ENCODE measurements around the gene NCAN.

The NCAN gene

GRCh38 chr19:19260417-19261214, 48.9 kb downstream of the NCAN start:
- no peak for DNase-seq (ENCODE audit: low read depth)

- DNase-seq (ENCODE audit: low read depth) = no peak
These were observed 49.8 kb downstream of the NCAN start for GRCh38 chr19:19261350-19262189.

DNA sequence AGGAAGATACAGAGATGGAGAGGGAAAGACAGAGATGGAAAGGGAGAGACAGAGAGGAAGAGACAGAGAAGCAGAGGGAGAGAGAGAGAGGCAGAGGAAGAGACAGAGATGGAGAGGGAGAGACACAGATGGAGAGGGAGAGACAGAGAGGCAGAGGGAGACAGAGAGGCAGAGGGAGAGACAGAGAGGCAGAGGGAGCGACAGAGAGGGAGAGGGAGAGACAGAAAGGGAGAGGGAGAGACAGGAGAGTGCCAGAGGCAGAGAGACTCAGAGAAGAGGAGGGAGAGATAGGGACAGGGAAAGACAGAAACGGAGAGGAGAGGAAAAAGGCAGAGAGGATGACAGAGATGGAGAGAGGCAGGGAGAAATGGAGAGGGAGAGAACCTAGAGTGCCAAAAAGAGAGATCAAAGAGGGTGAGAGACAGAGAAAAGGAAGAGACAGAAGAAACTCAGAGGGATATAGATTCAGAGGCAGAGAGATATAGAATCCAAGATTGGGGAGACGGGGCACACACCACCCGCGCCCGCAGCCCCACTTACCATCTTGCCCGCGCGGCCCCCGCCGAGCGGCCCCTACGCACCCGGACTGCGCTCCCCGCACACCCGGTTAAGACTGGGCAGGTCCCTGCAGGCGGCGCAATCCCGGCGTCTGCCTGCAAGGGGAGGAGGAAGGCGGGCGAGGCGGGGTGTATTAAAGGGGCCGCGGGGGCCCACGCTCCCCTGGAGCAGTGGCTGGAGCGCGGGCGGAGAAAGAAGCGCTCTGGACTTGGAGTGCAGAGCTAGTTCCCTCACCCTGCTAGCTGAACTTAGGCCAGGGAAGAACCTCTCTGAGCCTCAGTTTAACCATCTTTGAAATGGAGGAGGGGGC, 50.7 kb downstream of the NCAN start:
- DNase-seq (ENCODE audit: low read depth) = no peak

DNA sequence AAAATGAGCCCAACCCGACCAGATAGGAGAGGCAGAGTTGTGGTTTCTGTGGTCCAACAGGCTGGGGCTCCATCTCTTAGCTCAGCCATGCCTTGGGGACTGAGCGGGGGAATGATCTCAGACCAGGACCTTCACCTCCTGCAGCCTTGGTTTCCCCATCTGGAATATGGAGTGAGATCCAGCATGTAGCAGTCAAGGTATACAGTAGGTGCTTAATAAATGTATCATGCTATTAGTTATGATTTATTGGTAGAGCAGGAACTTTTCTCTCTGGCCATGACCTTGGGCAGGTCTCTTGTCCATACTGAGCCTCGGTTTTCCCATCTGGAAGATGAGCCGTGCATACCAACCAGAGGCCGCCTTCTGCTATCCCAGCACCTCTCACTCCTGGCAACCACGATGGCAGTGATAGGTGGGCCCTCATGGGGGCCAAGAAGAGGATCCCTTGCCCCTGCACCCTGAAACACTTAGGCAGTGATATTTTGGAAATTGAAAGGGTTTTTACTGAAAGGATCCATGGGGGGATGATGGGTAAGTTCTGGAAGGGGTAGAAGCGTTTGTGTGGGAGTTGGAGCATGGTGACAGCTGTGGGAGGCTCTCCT, 52.2 kb downstream of the NCAN start:
- no peak for DNase-seq (ENCODE audit: low read depth)

DNA sequence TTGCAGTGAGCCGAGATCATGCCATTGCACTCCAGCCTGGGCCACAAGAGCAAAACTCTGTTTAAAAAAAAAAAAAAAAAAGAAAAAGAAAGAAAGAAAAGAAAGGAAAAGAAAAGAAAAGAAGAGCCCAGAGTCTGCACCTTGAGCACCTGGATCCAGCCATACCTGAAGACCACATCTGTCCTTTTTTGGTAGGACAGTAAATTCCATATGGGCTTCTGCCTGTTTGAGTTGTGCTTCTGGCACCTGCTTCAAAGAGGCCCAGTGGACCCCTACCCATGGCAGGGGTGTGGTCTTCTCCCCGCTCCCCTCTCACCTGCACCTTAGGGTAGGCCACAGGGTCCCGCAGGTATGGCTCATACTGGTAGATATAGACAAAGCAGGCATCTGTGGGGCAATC, 55.5 kb downstream of the NCAN start:
- no peak for DNase-seq (ENCODE audit: low read depth)

DNA sequence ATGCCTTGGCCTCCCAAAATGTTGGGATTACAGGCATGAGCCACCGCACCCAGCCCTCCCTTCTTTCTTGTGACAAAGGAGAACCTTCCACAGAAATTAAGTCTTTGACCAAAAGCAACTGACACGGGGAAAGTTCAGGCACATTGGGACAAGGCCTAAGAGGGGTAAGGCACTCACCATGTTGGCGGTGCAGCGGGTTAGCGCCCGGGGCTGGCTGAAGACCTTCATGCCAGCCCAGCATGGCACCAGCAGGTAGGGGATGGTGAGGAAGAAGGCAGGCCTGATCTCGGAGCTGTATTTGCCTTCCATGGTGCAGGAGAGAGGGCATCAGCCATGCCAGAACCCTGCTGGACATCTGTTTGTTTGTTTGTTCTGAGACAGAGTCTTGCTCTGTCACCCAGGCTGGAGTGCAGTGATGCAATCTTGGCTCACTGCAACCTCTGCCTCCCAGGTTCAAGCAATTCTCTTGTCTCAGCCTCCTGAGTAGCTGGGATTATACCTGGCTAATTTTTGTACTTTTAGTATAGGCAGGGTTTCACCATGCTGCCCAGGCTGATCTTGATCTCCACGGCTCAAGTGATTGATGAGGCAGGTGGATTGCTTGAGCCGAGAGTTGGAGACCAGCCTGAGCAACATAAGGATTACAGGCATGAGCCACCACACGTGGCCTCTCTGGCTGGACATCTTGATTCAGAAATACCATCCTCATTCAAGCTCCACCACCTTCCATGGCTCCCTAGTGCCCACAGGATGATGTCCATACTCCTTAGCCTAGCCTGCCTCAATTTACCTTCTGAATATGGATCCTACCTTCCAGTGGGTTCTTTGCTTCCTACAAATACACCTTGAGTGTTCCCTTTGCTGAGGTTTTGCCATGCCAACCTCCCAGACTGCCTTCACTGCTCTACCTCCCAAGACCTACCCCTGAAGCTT, 57.0 kb downstream of the NCAN start:
- no peak for DNase-seq (ENCODE audit: low read depth)

- DNase-seq (ENCODE audit: low read depth) = no peak
These were observed 58.4 kb downstream of the NCAN start for GRCh38 chr19:19269952-19270694.

DNA sequence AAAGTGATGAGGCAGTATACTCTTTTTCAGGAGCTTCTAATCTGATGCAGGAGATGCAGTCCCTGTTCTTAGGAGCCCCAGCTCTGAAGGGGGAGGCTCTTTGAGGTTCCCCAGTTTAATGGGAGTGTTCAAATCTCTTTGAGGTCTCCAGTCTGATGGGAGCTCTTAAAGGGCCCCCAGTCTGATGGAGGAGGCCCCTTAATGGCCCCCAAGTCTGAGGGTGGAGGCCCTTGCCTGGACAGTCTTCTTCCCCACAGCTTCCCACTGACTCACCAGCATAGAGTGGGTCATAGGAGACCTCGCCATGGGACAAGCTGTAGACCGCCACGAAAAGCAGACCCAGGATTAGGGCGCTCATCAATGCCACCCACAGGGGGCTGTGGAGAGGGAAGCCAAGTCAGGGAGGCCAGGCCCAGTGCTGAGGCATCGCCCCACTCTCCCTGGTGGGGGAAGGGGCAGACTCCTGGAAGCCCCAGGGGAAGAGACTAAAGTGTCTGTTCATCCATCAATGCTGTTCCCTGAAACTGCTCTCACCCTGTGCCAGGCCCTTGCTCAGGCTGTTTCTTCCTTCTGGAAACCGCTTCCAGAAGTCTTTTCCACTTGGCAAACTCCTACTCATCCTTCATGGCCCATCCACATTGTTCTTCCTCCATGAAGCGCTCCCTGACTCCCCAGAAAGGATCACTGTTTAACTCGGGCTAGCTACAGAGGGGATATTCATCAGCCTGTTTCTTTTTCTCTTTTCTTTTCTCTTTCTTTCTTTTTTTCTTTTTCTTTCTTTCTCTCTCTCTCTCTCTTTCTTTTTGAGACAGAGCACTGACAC, 59.2 kb downstream of the NCAN start:
- DNase-seq (ENCODE audit: low read depth) = no peak

DNA sequence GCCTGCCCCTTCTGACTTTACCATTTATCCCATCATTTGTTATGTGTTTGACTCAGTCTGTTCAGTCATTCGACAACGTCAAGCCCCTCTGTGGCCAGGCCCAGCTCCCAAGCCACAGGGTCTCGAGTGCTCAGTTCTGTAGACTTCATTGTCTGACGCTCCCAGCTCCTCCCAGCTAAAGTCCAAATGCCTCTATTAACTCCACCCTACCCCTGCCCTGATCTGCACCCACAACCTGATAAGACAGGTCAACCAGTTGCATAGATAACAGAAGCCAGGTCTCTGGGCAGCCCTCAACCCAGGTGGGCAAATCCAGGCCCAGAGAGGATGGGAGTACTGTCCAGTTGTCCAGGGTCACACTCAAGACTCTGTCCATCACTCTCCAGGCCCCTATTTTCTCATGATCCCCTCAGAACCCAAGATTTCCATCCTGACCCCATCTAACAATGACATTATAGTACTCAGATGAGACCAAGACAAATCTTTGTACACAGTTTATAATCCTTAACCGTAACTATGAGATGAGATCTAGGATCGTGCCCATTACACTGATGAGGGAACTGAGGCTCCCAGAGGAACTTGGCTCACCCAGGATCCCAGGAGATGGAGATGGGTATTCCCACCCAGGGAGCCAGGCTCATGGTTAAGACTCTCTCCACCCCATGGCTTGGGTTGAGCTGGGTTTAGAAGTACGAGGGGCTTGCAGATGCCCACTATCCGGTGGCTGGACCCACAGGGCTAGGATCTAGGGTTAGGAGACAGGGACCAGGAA, 60.3 kb downstream of the NCAN start:
- no peak for DNase-seq (ENCODE audit: low read depth)

DNA sequence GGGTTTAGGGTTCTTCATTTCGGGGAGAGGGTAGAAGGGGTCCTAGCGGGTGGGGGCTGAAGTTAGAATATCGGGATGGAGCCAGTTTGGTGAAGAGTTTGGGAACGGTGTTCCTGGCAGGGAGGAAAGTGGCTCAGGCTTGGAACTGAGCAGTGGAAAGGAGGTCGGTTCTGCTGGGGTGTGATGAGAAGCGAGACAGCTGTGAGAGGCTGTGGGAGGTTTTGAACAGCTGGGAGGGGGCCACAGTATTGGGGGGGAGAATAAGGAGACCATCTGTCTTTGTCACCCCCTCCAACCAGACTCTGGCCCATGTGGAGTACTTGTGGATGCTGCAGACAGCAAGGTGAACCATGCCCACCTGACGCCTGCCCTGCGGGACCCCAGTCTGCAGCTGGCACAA, 62.4 kb downstream of the NCAN start:
- DNase-seq (ENCODE audit: low read depth) = no peak

- no peak for DNase-seq (ENCODE audit: low read depth)
These were observed 63.2 kb downstream of the NCAN start for GRCh38 chr19:19274716-19275565.

- DNase-seq (ENCODE audit: low read depth) = no peak
These were observed 64.6 kb downstream of the NCAN start for GRCh38 chr19:19276386-19276785.

DNA sequence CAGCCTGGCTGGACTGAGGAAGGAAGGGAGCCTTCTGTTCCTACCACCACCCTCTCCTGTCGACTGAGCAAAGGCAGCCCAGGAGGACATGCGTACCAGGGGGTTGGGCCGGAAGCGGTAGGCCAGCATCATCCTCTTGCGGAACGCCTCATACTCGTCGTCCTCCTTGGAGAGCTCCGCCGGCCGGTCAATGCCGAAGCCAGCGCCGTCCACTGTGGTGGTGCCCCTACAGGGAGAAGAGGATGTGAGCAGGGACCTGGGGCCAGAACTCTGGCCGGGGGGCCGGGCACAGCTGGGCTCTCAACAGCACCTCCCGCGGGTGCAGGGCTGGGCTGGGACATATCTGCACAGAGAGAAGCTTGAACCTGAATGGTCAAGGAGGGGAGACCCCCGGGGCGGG, 65.1 kb downstream of the NCAN start:
- no peak for DNase-seq (ENCODE audit: low read depth)

DNA sequence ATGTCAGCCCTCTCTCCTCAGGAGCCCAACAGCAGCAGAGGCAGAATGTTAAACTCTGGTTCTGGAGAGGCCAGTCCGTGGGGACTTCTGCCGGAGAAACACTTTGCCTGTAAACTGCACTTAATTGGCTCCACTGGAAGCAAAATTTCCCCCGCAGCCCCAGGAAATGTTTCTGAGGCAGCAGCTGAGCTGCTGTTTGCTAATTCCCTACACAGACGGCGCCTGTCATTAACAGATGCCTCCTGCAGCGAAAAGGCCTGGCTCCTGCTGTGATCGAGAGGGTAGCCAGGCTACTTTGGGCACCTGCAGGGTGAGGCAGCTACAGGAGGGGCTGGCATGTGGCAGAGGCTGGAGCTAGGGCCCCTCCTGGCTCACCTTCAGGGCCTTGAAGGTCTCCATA, 66.6 kb downstream of the NCAN start:
- no peak for DNase-seq (ENCODE audit: low read depth)

GRCh38 chr19:19279062-19279612, 67.4 kb downstream of the NCAN start:
- DNase-seq (ENCODE audit: low read depth) = no peak

GRCh38 chr19:19279853-19280252, 68.1 kb downstream of the NCAN start:
- no peak for DNase-seq (ENCODE audit: low read depth)

DNA sequence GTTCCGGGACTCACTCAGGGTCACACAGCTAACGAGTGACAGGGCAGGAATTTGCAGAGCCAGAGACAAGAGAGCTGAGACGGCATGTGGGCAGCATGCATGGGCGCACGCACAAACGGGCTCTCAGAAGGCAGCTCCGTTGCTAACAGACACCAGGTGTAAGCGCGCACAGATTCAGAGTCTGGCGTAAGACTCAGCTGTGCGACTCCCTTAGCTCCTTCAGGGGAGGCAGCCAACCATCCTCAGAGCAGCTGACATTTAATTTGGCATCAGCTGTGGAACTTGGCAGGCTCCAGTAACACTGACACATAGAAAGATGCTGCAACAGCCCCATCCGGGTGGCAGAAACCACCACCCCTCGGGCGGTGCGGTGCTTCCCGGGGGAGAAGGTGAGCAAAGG, 68.8 kb downstream of the NCAN start:
- peak; percentile 27 for DNase-seq (ENCODE audit: low read depth)

All from GM04503 (cell line).